Caco-2 (cell line): Measurements from ENCODE around the gene USP22. TPM values are rescaled to one million over a fixed set of nuclear protein-coding genes. Genes with fewer than 3 reads are reported as not detected.

Experiments
- BruUV-seq: library from RNA; stranded (reverse); fragments of 400-500 nt; replicated peaks from 2 replicates; lab custom pipeline; 2021; lab: Mats Ljungman, UMichigan
- CTCF ChIA-PET: fragments of 300-600 bp; sonication (Branson Sonifier 250); formaldehyde crosslinking; loops from one replicate; lab custom pipeline; 2022; ENCODE audit warnings: antibody characterized with exemption; lab: Charles Lee
- POLR2A ChIA-PET: fragments of 300-600 bp; sonication (Branson Sonifier 250); formaldehyde crosslinking; loops from one replicate; lab custom pipeline; 2022; ENCODE audit warnings: antibody characterized with exemption; lab: Charles Lee
- DNase-seq, 2 experiments: peaks; one replicate each; pipeline versions ENCODE4 v3.0.0 to v3.0.0-alpha.2; 2020 to 2022
- H3K27me3 ChIP-seq: replicated peaks from 2 replicates; pipeline ENCODE4 v1.6.0; 2011; ENCODE audit warnings: low read length; ENCODE audit not compliant: control insufficient read depth, insufficient read depth
- H3K36me3 ChIP-seq: 2 replicates; pipeline ENCODE4 v1.5.1; 2011; ENCODE audit warnings: low read length; ENCODE audit not compliant: control insufficient read depth, insufficient read depth
- H3K4me1 ChIP-seq: fragments of 250-450 bp; sonication (Bioruptor Pico); 2 replicates; pipeline ENCODE4 v1.5.1; 2020; ENCODE audit warnings: mild to moderate bottlenecking
- H3K4me3 ChIP-seq: 2 replicates; pipeline ENCODE4 v1.5.1; 2011; ENCODE audit warnings: low read depth, mild to moderate bottlenecking, control low read depth, low read length
- H3K9me3 ChIP-seq: fragments of 250-450 bp; sonication (Bioruptor Pico); 2 replicates; pipeline ENCODE4 v1.5.1; 2020; ENCODE audit warnings: mild to moderate bottlenecking, moderate library complexity
- H3K27ac Mint-ChIP-seq: one replicate; pipeline ENCODE4 v1.8.0; 2022; ENCODE audit warnings: mixed read lengths; ENCODE audit not compliant: unreplicated experiment
- H3K27me3 Mint-ChIP-seq: one replicate; pipeline ENCODE4 v1.8.0; 2022; ENCODE audit warnings: mixed read lengths; ENCODE audit not compliant: insufficient read depth, unreplicated experiment
- H3K36me3 Mint-ChIP-seq: one replicate; pipeline ENCODE4 v1.8.0; 2022; ENCODE audit warnings: mild to moderate bottlenecking, mixed read lengths; ENCODE audit not compliant: insufficient read depth, unreplicated experiment
- H3K4me1 Mint-ChIP-seq: one replicate; pipeline ENCODE4 v1.8.0; 2022; ENCODE audit warnings: low read depth, mixed read lengths; ENCODE audit not compliant: unreplicated experiment
- H3K4me3 Mint-ChIP-seq: one replicate; pipeline ENCODE4 v1.8.0; 2022; ENCODE audit warnings: mild to moderate bottlenecking, moderate library complexity, mixed read lengths; ENCODE audit not compliant: unreplicated experiment
- H3K9me3 Mint-ChIP-seq: one replicate; pipeline ENCODE4 v1.8.0; 2022; ENCODE audit warnings: mixed read lengths; ENCODE audit not compliant: unreplicated experiment
- intact Hi-C: fragments of 100-400 bp; cut with micrococcal nuclease; formaldehyde crosslinking; loops from one replicate; pipeline ENCODE4 v1.10.0; 2022; ENCODE audit not compliant: unreplicated experiment
- total RNA-seq: library from RNA; stranded (reverse); gene quantifications from 2 replicates; pipeline ENCODE4 v1.2.3, GENCODE V29; 2022
- TF ChIP-seq, protein P1 (sequence below), 2 experiments: fragments of 200-600 bp in 1 of 2; IDR thresholded peaks; 1 replicate in 1 of 2; 2 replicates in 1 of 2; pipeline versions ENCODE4 v1.5.1 to v1.8.0; 2011 to 2022; ENCODE audit warnings: antibody characterized with exemption in 1 of 2, control low read depth in 1 of 2, inconsistent platforms in 1 of 2, low read depth in 1 of 2, low read length in 1 of 2, mild to moderate bottlenecking in 1 of 2, moderate library complexity in 1 of 2; ENCODE audit not compliant: insufficient read depth in 1 of 2, severe bottlenecking in 1 of 2, unreplicated experiment in 1 of 2

The USP22 gene
- total RNA-seq, 1 experiment from 2014 or later: 267 TPM

DNA sequence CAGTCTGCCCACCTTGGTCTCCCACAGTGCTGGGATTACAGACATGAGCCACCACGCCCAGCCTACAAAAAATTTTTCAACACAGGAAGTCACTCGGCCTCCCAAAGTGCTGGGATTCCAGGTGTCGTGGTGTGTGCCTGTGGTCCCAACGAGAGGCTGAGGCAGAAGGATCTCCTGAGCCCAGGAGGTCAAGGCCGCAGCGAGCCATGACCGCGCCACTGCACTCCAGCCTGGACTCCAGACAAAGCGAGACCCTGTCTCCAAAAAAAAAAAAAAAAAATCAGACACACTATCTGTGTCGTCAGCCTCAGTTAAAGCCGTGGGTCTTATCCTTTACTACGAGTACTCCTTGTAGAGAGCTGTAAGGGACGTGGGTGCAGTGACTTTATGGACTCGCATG, 15.8 kb downstream of the USP22 start:
- no TSS peak for BruUV-seq
- intact Hi-C loops: no loop called here
- ChIA-PET CTCF (no interaction called here), POLR2A (no interaction called here)
- H3K9me3 Mint-ChIP-seq: no peaks in the 10 kb centered on the region
- no peaks in the 10 kb centered on the region for H3K4me1 ChIP-seq
- H3K27ac Mint-ChIP-seq: no peak overlapping the region
- peaks cover 76% of the 10 kb centered on the region for H3K36me3 Mint-ChIP-seq
- no peak overlapping the region for H3K4me3 ChIP-seq
- H3K9me3 ChIP-seq: no peaks in the 10 kb centered on the region
- no peak for DNase-seq
- peaks cover 1% of the 10 kb centered on the region for H3K36me3 ChIP-seq
- no peaks in the 10 kb centered on the region for H3K27me3 Mint-ChIP-seq
- peaks cover 13% of the 10 kb centered on the region for H3K4me1 Mint-ChIP-seq
- TF ChIP-seq, protein P1, sequence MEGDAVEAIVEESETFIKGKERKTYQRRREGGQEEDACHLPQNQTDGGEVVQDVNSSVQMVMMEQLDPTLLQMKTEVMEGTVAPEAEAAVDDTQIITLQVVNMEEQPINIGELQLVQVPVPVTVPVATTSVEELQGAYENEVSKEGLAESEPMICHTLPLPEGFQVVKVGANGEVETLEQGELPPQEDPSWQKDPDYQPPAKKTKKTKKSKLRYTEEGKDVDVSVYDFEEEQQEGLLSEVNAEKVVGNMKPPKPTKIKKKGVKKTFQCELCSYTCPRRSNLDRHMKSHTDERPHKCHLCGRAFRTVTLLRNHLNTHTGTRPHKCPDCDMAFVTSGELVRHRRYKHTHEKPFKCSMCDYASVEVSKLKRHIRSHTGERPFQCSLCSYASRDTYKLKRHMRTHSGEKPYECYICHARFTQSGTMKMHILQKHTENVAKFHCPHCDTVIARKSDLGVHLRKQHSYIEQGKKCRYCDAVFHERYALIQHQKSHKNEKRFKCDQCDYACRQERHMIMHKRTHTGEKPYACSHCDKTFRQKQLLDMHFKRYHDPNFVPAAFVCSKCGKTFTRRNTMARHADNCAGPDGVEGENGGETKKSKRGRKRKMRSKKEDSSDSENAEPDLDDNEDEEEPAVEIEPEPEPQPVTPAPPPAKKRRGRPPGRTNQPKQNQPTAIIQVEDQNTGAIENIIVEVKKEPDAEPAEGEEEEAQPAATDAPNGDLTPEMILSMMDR (IDR thresholded peaks at IDR 0.05; ENCODE audit: insufficient read depth in 1 of 2, low read depth in 1 of 2, low read length in 1 of 2, severe bottlenecking in 1 of 2, unreplicated experiment in 1 of 2): no peak
- H3K27me3 ChIP-seq: no peaks in the 10 kb centered on the region
- H3K4me3 Mint-ChIP-seq: no peak overlapping the region

DNA sequence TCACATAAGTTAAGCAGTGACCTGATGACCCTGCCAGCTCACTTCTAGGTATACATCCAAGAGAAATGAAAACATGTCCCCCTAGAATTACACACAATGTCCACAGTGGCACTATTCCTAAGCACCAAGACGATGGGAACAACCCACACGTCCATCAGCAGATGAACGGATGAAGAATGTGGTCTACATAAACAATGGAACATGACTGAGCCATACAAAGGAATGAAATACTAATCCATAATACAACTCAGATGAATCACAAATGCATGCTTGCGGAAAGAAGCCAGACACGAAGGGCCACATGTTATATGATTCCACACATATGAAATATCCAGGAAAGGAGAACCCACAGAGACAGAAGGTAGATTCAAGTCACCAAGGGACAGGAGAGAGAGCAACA, 17.4 kb downstream of the USP22 start:
- peaks cover 83% of the 10 kb centered on the region for H3K36me3 Mint-ChIP-seq
- ChIA-PET CTCF (interaction anchor here (0.6 kb wide), 1 partner anchor 32 kb away, joined by 3 read pairs; no protein-coding TSS in a partner anchor), POLR2A (no interaction called here)
- H3K27me3 ChIP-seq: no peaks in the 10 kb centered on the region
- peaks cover 4% of the 10 kb centered on the region for H3K36me3 ChIP-seq
- TF ChIP-seq, protein P1 (IDR thresholded peaks at IDR 0.05; ENCODE audit: insufficient read depth in 1 of 2, low read depth in 1 of 2, low read length in 1 of 2, severe bottlenecking in 1 of 2, unreplicated experiment in 1 of 2): no peak
- no peaks in the 10 kb centered on the region for H3K27me3 Mint-ChIP-seq
- no peaks in the 10 kb centered on the region for H3K9me3 Mint-ChIP-seq
- no peak overlapping the region for H3K27ac Mint-ChIP-seq
- intact Hi-C loops: no loop called here
- BruUV-seq: no TSS peak
- no peaks in the 10 kb centered on the region for H3K4me1 ChIP-seq
- no peaks in the 10 kb centered on the region for H3K9me3 ChIP-seq
- no peak overlapping the region for H3K4me3 Mint-ChIP-seq
- H3K4me3 ChIP-seq: no peak overlapping the region
- no peak for DNase-seq
- H3K4me1 Mint-ChIP-seq: peaks cover 7% of the 10 kb centered on the region

DNA sequence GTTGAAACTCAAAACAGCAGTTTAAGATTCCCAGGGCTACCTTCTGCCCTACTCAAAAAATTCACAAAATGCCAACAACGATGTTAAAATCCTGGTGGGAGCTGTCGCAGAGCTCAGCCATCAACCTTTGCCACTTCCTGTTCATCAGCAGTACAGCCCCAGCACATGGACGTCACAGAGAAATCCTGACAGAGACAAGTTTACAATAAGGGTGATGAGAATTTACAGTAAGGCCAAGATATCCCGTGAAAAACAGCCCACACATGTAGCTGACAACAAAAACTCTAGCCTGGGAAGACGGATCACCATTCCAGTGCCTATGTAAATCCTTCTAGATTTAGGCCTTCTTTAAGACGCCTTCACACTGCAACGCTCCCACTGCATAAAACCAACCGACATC, 18.8 kb downstream of the USP22 start:
- Histone ChIP-seq H3K36me3 (peaks cover 7% of the 10 kb centered on the region), H3K4me1 (no peaks in the 10 kb centered on the region), H3K9me3 (no peaks in the 10 kb centered on the region), H3K27me3 (no peaks in the 10 kb centered on the region), H3K4me3 (no peak overlapping the region)
- peaks cover 93% of the 10 kb centered on the region for H3K36me3 Mint-ChIP-seq
- no peaks in the 10 kb centered on the region for H3K9me3 Mint-ChIP-seq
- CTCF ChIA-PET: no interaction called here
- H3K27me3 Mint-ChIP-seq: no peaks in the 10 kb centered on the region
- no peak overlapping the region for H3K4me3 Mint-ChIP-seq
- no peak overlapping the region for H3K27ac Mint-ChIP-seq
- peaks cover 7% of the 10 kb centered on the region for H3K4me1 Mint-ChIP-seq
- POLR2A ChIA-PET: no interaction called here
- TF ChIP-seq, protein P1 (IDR thresholded peaks at IDR 0.05; ENCODE audit: insufficient read depth in 1 of 2, low read depth in 1 of 2, low read length in 1 of 2, severe bottlenecking in 1 of 2, unreplicated experiment in 1 of 2): no peak
- no peak for DNase-seq
- intact Hi-C loops: loop anchor here (5.0 kb wide), 1 partner anchor 73 kb away; no protein-coding TSS in a partner anchor
- BruUV-seq: no TSS peak
